A549 (cell line): Measurements from ENCODE around the gene SOX6. TPM values are rescaled to one million over a fixed set of nuclear protein-coding genes. Genes with fewer than 3 reads are reported as not detected.

Source experiments
- ATAC-seq, 2 experiments: fragments of 200-7000 bp in 1 of 2; fragments of >200 bp in 1 of 2; cut with Nextera tagmentation in 1 of 2; cut with Tn5 transposase in 1 of 2; 3 replicates each; pipeline versions ENCODE4 v1.8.0 to v1.9.1; 2018 to 2020; ENCODE audit warnings: mild to moderate bottlenecking in 1 of 2, moderate library complexity in 1 of 2
- CTCF ChIA-PET: fragments of 300-600 bp; sonication (Branson Sonifier 250); formaldehyde crosslinking; extraction: SDS; loops from one replicate; lab custom pipeline; 2021; ENCODE audit warnings: antibody characterized with exemption, inconsistent platforms; lab: Yijun Ruan, JAX
- POLR2A ChIA-PET: fragments of 350-600 bp; formaldehyde crosslinking; extraction: SDS; loops from one replicate; lab custom pipeline; 2021; ENCODE audit warnings: antibody characterized with exemption, inconsistent platforms; lab: Yijun Ruan, JAX
- DNase-seq, 2 experiments: peaks; one replicate each; pipeline versions ENCODE4 v3.0.0 to v3.0.0-alpha.2; 2011 to 2016; ENCODE audit warnings: low read depth in 1 of 2, low spot score in 1 of 2
- FAIRE-seq: peaks from 2 replicates; lab custom pipeline; 2011; peaks lifted over from hg19 to GRCh38; lab: Jason Lieb, UNC
- H3K27ac ChIP-seq, 2 experiments: fragments of >200 bp; sonication (Bioruptor Twin); formaldehyde crosslinking; 3 replicates each; pipeline ENCODE4 v1.5.1; 2016 to 2017
- H3K4me1 ChIP-seq: fragments of >200 bp; sonication (Bioruptor Twin); formaldehyde crosslinking; 3 replicates; pipeline ENCODE4 v1.6.1; 2016
- H3K4me2 ChIP-seq: fragments of >200 bp; sonication (Bioruptor Twin); formaldehyde crosslinking; 3 replicates; pipeline ENCODE4 v1.6.1; 2016
- H3K4me3 ChIP-seq: fragments of >200 bp; sonication (Bioruptor Twin); formaldehyde crosslinking; 3 replicates; pipeline ENCODE4 v1.5.1; 2016
- H3K9me3 ChIP-seq: fragments of >200 bp; sonication (Bioruptor Twin); formaldehyde crosslinking; 3 replicates; pipeline ENCODE4 v1.6.1; 2016
- CBX2 ChIP-seq: fragments of 200-600 bp; sonication (generic); IDR thresholded peaks from 2 replicates; pipeline ENCODE4 v1.6.1; 2016; ENCODE audit warnings: low read depth, mild to moderate bottlenecking, borderline replicate concordance
- CEBPB ChIP-seq, 2 experiments: fragments of >200 bp in 1 of 2; sonication (Bioruptor Twin) in 1 of 2; formaldehyde crosslinking in 1 of 2; IDR thresholded peaks; 2 replicates each; pipeline ENCODE4 v1.6.1; 2012 to 2016
- EHMT2 ChIP-seq: fragments of 200-600 bp; sonication (generic); IDR thresholded peaks from 2 replicates; pipeline ENCODE4 v1.6.1; 2016; ENCODE audit warnings: antibody characterized with exemption, low read depth, mild to moderate bottlenecking, moderate library complexity
- FOSB ChIP-seq: fragments of 250-450 bp; sonication (Bioruptor Pico); IDR thresholded peaks from 2 replicates; pipeline ENCODE4 v1.5.0; 2020; ENCODE audit warnings: mild to moderate bottlenecking, moderate library complexity
- HES2 ChIP-seq: fragments of >200 bp; sonication (Bioruptor Twin); formaldehyde crosslinking; IDR thresholded peaks from 2 replicates; pipeline ENCODE4 v1.6.1; 2016
- HMGXB4 ChIP-seq: fragments of 250-450 bp; sonication (Bioruptor Pico); IDR thresholded peaks from 2 replicates; pipeline ENCODE4 v1.5.0; 2021; ENCODE audit warnings: mild to moderate bottlenecking, moderate library complexity, borderline replicate concordance
- HOXB13 ChIP-seq: fragments of 250-450 bp; sonication (Bioruptor Pico); IDR thresholded peaks from 2 replicates; pipeline ENCODE4 v1.5.0; 2020; ENCODE audit warnings: low read depth, mild to moderate bottlenecking, moderate library complexity
- HOXB5 ChIP-seq: fragments of 250-450 bp; sonication (Bioruptor Pico); IDR thresholded peaks from 2 replicates; pipeline ENCODE4 v1.5.0; 2020; ENCODE audit warnings: mild to moderate bottlenecking, moderate library complexity
- JUNB ChIP-seq: fragments of >200 bp; sonication (Bioruptor Twin); formaldehyde crosslinking; IDR thresholded peaks from 2 replicates; pipeline ENCODE4 v1.6.1; 2016
- MYC ChIP-seq: IDR thresholded peaks from 2 replicates; pipeline ENCODE4 v1.6.1; 2012; ENCODE audit warnings: mild to moderate bottlenecking, inconsistent platforms, low read length, improper control_type of control experiment, borderline replicate concordance
- PHF8 ChIP-seq: fragments of 200-600 bp; sonication (generic); IDR thresholded peaks from 2 replicates; pipeline ENCODE4 v1.6.1; 2016; ENCODE audit warnings: low read depth, mild to moderate bottlenecking, antibody characterized with exemption, moderate library complexity, borderline replicate concordance
- RAD21 ChIP-seq, 2 experiments: fragments of >200 bp in 1 of 2; sonication (Bioruptor Twin) in 1 of 2; formaldehyde crosslinking in 1 of 2; IDR thresholded peaks in 1 of 2; conservative IDR thresholded peaks in 1 of 2; 2 replicates in 1 of 2; 3 replicates in 1 of 2; pipeline ENCODE4 v1.6.1; 2012 to 2018; ENCODE audit warnings: inconsistent platforms in 1 of 2
- TP53 ChIP-seq: fragments of 250-450 bp; sonication (Bioruptor Pico); IDR thresholded peaks from 2 replicates; pipeline ENCODE4 v1.5.0; 2021; ENCODE audit warnings: mild to moderate bottlenecking, moderate library complexity
- ZSCAN20 ChIP-seq: fragments of 250-450 bp; sonication (Bioruptor Pico); IDR thresholded peaks from 2 replicates; pipeline ENCODE4 v1.8.0; 2022; ENCODE audit warnings: mild to moderate bottlenecking, moderate library complexity
- WGBS: methylation state at CpG from one replicate; pipeline ENCODE4 v1.1.6; 2017; ENCODE audit errors: missing lambda C conversion rate; 5-methylcytosine and 5-hydroxymethylcytosine counted together
- polyA plus RNA-seq, 4 experiments: library from polyadenylated mRNA; depleted of rRNA in 3 of 4; stranded (reverse); fragments of >200 nt; fragmentation: RNase III in 1 of 4; extraction: RNeasy Plus Mini Kit Qiagen cat#74134 plus additional on column Dnase treatment in 1 of 4; gene quantifications; 2 replicates in 3 of 4; 3 replicates in 1 of 4; pipeline ENCODE4 v1.2.3, GENCODE V29; 2011 to 2017
- TF ChIP-seq, protein P1 (sequence below): fragments of 200-600 bp; sonication (generic); IDR thresholded peaks from 2 replicates; pipeline ENCODE4 v1.6.1; 2016; ENCODE audit warnings: antibody characterized with exemption, mild to moderate bottlenecking, moderate library complexity
- TF ChIP-seq, protein P2 (sequence below): IDR thresholded peaks from 2 replicates; pipeline ENCODE4 v1.6.1; 2012; ENCODE audit warnings: low read depth, borderline replicate concordance

SOX6 gene
- polyA plus RNA-seq, 2 of the 4 experiments (the other 2 are of a cell fraction): 0.18 TPM; not detected in 1

- POLR2A ChIA-PET: no interaction called here
- Histone ChIP-seq H3K4me2 (peak overlapping the region; percentile 72), H3K27ac (peak overlapping the region; percentile 78 to 89), H3K9me3 (no peaks in the 10 kb centered on the region), H3K4me3 (no peak overlapping the region), H3K4me1 (peaks cover 35% of the 10 kb centered on the region)
- TF ChIP-seq MYC (no peak), JUNB (no peak), HOXB13 (CRISPR knock-in tag) (no peak)
- FAIRE-seq: no peak
- DNase-seq: no peak
- WGBS: 69% methylated on average over 10 of the region's 10 CpGs
- peak in 1 of 2 experiments; percentile 47; a peak in 3 of 6 replicates for ATAC-seq
- CTCF ChIA-PET: interaction anchor here (0.6 to 0.7 kb wide), 3 partner anchors 23 to 110 kb away, joined by 4 to 5 read pairs (median 5); no protein-coding TSS in a partner anchor
Observed at GRCh38 chr11:15968461-15969130, 387.8 kb downstream of the SOX6 start.

- Histone ChIP-seq H3K4me1 (peaks cover 35% of the 10 kb centered on the region), H3K4me2 (peak overlapping the region; percentile 72), H3K9me3 (no peaks in the 10 kb centered on the region), H3K4me3 (no peak overlapping the region), H3K27ac (peak overlapping the region; percentile 78 to 89)
- TF ChIP-seq TP53: no peak
- TF ChIP-seq CEBPB (IDR thresholded peaks at IDR 0.05): no peak
- TF ChIP-seq RAD21 (conservative IDR thresholded peaks at IDR 0.05 in 1 of 2, IDR thresholded peaks at IDR 0.05 in 1 of 2): no peak
- TF ChIP-seq PHF8: no peak
- no peak for TF ChIP-seq HOXB13 (CRISPR knock-in tag)
- no peak for TF ChIP-seq ZSCAN20 (CRISPR knock-in tag)
- no peak for TF ChIP-seq HES2
- TF ChIP-seq HOXB5 (CRISPR knock-in tag): no peak
- TF ChIP-seq, protein P1, sequence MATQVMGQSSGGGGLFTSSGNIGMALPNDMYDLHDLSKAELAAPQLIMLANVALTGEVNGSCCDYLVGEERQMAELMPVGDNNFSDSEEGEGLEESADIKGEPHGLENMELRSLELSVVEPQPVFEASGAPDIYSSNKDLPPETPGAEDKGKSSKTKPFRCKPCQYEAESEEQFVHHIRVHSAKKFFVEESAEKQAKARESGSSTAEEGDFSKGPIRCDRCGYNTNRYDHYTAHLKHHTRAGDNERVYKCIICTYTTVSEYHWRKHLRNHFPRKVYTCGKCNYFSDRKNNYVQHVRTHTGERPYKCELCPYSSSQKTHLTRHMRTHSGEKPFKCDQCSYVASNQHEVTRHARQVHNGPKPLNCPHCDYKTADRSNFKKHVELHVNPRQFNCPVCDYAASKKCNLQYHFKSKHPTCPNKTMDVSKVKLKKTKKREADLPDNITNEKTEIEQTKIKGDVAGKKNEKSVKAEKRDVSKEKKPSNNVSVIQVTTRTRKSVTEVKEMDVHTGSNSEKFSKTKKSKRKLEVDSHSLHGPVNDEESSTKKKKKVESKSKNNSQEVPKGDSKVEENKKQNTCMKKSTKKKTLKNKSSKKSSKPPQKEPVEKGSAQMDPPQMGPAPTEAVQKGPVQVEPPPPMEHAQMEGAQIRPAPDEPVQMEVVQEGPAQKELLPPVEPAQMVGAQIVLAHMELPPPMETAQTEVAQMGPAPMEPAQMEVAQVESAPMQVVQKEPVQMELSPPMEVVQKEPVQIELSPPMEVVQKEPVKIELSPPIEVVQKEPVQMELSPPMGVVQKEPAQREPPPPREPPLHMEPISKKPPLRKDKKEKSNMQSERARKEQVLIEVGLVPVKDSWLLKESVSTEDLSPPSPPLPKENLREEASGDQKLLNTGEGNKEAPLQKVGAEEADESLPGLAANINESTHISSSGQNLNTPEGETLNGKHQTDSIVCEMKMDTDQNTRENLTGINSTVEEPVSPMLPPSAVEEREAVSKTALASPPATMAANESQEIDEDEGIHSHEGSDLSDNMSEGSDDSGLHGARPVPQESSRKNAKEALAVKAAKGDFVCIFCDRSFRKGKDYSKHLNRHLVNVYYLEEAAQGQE: no peak
- TF ChIP-seq FOSB (CRISPR knock-in tag): no peak
- TF ChIP-seq CBX2: no peak
- TF ChIP-seq EHMT2: no peak
- TF ChIP-seq, protein P2, sequence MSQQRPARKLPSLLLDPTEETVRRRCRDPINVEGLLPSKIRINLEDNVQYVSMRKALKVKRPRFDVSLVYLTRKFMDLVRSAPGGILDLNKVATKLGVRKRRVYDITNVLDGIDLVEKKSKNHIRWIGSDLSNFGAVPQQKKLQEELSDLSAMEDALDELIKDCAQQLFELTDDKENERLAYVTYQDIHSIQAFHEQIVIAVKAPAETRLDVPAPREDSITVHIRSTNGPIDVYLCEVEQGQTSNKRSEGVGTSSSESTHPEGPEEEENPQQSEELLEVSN: no peak
- no peak for TF ChIP-seq HMGXB4 (CRISPR knock-in tag)
- POLR2A ChIA-PET: no interaction called here
- 72% methylated on average over 2 of the region's 2 CpGs for WGBS
- FAIRE-seq (no peak), DNase-seq (peak in 1 of 2 experiments; percentile 17), ATAC-seq (no peak)
- CTCF ChIA-PET: no interaction called here
Observed at GRCh38 chr11:15967966-15968365, 388.4 kb downstream of the SOX6 start.
